Endothelial cell (in vitro differentiated cells): ENCODE measurements around the gene MC2R. TPM values are rescaled to one million over a fixed set of nuclear protein-coding genes. Genes with fewer than 3 reads are reported as not detected.

Experiments
- DNase-seq: peaks from one replicate; pipeline ENCODE4 v3.0.0; 2021; ENCODE audit warnings: low spot score
- H3K27ac Mint-ChIP-seq: one replicate; pipeline ENCODE4 v1.8.0; 2021; ENCODE audit warnings: mixed read lengths, inconsistent platforms; ENCODE audit not compliant: unreplicated experiment
- H3K27me3 Mint-ChIP-seq: one replicate; pipeline ENCODE4 v1.8.0; 2021; ENCODE audit warnings: mild to moderate bottlenecking, moderate library complexity, mixed read lengths, inconsistent platforms; ENCODE audit not compliant: unreplicated experiment
- H3K36me3 Mint-ChIP-seq: one replicate; pipeline ENCODE4 v1.8.0; 2021; ENCODE audit warnings: mild to moderate bottlenecking, low read depth, mixed read lengths, inconsistent platforms; ENCODE audit not compliant: unreplicated experiment
- H3K4me1 Mint-ChIP-seq: one replicate; pipeline ENCODE4 v1.8.0; 2021; ENCODE audit warnings: mild to moderate bottlenecking, mixed read lengths, inconsistent platforms; ENCODE audit not compliant: unreplicated experiment
- H3K4me3 Mint-ChIP-seq: one replicate; pipeline ENCODE4 v1.8.0; 2021; ENCODE audit warnings: mild to moderate bottlenecking, mixed read lengths, inconsistent platforms; ENCODE audit not compliant: unreplicated experiment
- H3K9me3 Mint-ChIP-seq: one replicate; pipeline ENCODE4 v1.8.0; 2021; ENCODE audit warnings: mixed read lengths, inconsistent platforms; ENCODE audit not compliant: unreplicated experiment
- total RNA-seq: library from RNA; stranded (reverse); fragmentation: NEBNext Ultra II Directional; extraction: Animal tissue kit (Norgen Biotek cat#: 25700); gene quantifications from one replicate; pipeline ENCODE4 v1.2.1, GENCODE V29; 2021; ENCODE audit not compliant: unreplicated experiment
- TF ChIP-seq, protein P1 (sequence below): fragments of 200-600 bp; sonication (generic); IDR thresholded peaks from one replicate; pipeline ENCODE4 v1.5.0; 2021; ENCODE audit warnings: antibody characterized with exemption; ENCODE audit not compliant: unreplicated experiment

The MC2R gene
- total RNA-seq, 1 donor from 2014 or later: not detected

DNA sequence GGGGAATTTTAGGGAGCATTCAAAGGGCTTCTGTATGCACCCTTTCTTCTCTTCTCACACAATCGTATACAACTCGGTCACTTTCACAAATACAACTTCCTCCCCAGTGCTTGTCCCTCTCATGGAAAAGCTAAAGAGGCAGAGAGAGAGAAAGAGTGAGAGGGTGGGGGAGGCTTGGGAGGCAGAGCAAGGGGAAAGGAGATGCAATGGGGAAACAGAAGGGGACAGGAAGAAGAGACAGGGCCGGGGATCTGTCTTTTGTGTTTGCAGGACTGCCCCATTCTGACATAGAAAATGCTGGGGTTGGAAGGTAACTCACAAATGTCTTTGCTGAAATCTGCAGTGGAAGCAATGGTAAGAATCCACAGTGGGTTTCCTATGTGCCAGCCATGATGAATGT is 2.1 kb upstream of the MC2R start:
- DNase-seq: no peak
- H3K27me3 Mint-ChIP-seq: peaks cover 1% of the 10 kb centered on the region
- TF ChIP-seq, protein P1, sequence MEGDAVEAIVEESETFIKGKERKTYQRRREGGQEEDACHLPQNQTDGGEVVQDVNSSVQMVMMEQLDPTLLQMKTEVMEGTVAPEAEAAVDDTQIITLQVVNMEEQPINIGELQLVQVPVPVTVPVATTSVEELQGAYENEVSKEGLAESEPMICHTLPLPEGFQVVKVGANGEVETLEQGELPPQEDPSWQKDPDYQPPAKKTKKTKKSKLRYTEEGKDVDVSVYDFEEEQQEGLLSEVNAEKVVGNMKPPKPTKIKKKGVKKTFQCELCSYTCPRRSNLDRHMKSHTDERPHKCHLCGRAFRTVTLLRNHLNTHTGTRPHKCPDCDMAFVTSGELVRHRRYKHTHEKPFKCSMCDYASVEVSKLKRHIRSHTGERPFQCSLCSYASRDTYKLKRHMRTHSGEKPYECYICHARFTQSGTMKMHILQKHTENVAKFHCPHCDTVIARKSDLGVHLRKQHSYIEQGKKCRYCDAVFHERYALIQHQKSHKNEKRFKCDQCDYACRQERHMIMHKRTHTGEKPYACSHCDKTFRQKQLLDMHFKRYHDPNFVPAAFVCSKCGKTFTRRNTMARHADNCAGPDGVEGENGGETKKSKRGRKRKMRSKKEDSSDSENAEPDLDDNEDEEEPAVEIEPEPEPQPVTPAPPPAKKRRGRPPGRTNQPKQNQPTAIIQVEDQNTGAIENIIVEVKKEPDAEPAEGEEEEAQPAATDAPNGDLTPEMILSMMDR: no peak
- H3K9me3 Mint-ChIP-seq: no peaks in the 10 kb centered on the region
- H3K36me3 Mint-ChIP-seq: no peaks in the 10 kb centered on the region
- no peak overlapping the region for H3K4me3 Mint-ChIP-seq
- no peak overlapping the region for H3K27ac Mint-ChIP-seq
- H3K4me1 Mint-ChIP-seq: no peaks in the 10 kb centered on the region

DNA sequence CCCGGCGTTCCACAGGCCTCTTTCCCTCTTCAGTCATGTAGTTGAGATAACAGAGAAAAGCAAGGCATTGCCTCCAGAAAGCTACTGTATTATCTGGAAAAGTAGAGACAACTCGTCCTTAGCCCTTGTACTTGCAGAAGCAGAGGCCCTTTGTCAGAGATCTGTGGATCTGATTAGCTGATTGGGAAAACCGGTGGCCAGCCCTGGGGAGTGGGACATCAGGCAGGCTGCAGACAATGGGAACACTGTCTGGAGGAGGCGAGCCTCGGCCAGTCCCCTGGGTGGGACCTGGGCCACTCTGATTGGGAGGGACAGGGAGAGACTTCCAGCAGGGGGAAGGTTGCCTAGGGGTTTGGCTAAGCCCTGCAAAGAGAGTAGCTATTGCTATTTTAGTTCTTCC is 1.2 kb upstream of the MC2R start:
- H3K4me1 Mint-ChIP-seq: no peaks in the 10 kb centered on the region
- H3K36me3 Mint-ChIP-seq: no peaks in the 10 kb centered on the region
- peaks cover 1% of the 10 kb centered on the region for H3K27me3 Mint-ChIP-seq
- TF ChIP-seq, protein P1: no peak
- DNase-seq: no peak
- no peaks in the 10 kb centered on the region for H3K9me3 Mint-ChIP-seq
- no peak overlapping the region for H3K27ac Mint-ChIP-seq
- no peak overlapping the region for H3K4me3 Mint-ChIP-seq

DNA sequence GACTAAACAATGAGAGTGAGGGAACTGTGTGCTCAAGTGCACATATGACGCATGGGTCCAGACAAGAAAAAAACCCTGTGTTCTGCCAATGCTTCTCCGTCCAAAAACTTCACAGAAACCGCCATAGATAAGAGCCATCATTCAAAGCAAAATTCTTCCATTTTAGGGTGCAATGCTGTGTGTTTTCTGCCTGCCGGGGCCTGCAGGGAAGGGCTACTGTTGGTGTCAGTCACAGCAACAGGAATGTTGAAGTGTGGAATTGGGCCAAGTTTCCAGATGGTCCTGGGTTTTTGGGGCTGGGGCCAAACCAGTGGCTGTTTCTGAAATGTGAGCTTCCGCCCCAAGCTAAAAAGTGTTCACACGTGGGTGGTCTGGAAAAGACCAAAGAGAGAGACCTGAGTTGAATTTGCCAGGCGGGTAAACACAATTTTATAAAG is 677 bp upstream of the MC2R start:
- no peaks in the 10 kb centered on the region for H3K4me1 Mint-ChIP-seq
- H3K27ac Mint-ChIP-seq: no peak overlapping the region
- H3K36me3 Mint-ChIP-seq: no peaks in the 10 kb centered on the region
- peaks cover 1% of the 10 kb centered on the region for H3K27me3 Mint-ChIP-seq
- TF ChIP-seq, protein P1: no peak
- no peak for DNase-seq
- H3K4me3 Mint-ChIP-seq: no peak overlapping the region
- H3K9me3 Mint-ChIP-seq: no peaks in the 10 kb centered on the region

DNA sequence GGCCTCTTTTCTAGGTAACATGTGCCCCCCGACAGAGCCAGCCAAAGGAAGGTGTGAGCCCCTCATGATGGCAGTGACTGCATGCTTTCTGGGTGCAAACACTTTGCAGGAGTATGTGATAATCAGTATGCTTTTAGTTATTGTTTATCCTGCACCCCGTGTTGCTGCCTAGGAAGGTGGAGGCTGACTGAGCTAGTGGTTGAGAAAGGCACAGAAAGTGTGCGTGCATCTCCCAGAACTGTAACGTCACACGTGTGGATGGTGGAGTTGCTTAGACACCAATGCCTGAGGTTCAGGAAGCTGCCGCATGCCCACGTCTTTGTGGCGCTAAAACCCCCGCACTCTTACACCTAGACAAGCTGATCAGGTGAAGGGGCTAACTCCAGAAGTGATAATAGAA is 580 bp downstream of the MC2R start:
- TF ChIP-seq, protein P1: no peak
- Mint-ChIP-seq H3K27me3 (no peaks in the 10 kb centered on the region), H3K27ac (no peak overlapping the region), H3K9me3 (no peaks in the 10 kb centered on the region), H3K36me3 (no peaks in the 10 kb centered on the region), H3K4me1 (no peaks in the 10 kb centered on the region), H3K4me3 (no peak overlapping the region)
- DNase-seq: no peak

DNA sequence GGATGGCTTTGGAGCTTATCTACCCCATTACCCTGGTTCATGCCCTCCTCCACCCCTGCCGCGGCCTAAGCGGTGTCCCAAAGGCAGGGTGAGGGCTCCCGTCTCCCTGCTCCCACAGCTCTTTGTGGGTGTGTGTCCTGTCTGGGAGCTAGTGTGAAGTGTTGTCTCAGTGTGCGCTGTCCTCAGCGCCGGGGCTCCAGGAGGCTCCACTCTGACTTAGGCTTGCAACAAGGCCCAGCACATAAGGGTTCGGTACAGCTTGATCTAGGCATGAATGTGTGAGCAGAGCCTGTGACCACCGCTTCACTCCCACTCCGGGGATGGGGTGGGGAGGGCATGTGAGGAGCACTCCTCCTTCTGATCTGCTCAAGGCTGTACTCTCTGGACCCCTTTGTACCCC is 1.2 kb downstream of the MC2R start:
- Mint-ChIP-seq H3K4me1 (no peaks in the 10 kb centered on the region), H3K4me3 (no peak overlapping the region), H3K27ac (no peak overlapping the region), H3K27me3 (no peaks in the 10 kb centered on the region), H3K36me3 (no peaks in the 10 kb centered on the region), H3K9me3 (no peaks in the 10 kb centered on the region)
- TF ChIP-seq, protein P1: no peak
- DNase-seq: no peak
